ENCODE data around the gene TATDN2. TPM values are rescaled to one million over a fixed set of nuclear protein-coding genes. Genes with fewer than 3 reads are reported as not detected.

The TATDN2 gene
- total and polyA plus RNA-seq, 8 donors: 29.1 to 42.1 (median 36.1) TPM

DNA sequence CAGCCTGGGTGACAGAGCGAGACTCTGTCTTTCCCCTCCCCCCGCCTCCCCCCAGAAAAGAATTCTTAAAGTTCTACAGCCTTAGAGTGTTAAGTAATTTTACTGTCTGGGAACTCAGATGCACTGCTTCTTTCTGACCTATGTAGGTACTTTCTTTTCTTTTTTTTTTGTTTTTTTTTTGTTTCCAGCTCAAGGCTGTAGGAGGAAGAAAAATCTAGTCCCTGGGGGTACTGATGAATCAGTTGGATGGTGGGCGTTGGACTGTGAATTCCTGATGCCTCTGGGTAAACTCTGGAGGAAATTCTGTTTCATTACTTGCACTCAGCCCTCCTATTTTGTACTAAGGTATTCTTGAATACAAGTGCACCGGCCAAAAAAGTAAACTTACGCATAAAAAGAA, 33.7 kb downstream of the TATDN2 start:
- Histone ChIP-seq H3K4me3 (no peak overlapping the region), H3K27me3 (no peaks in the 10 kb centered on the region), H3K27ac (no peak overlapping the region), H3K4me1 (peaks cover 0 to 12% of the 10 kb centered on the region in 2 donors), H3K36me3 (peaks cover 0 to 86% of the 10 kb centered on the region in 2 donors), H3K9me3 (no peaks in the 10 kb centered on the region)
- intact Hi-C loops (cut with DNase I): no loop called here
- ATAC-seq: no peak
- no peak for DNase-seq
- TF ChIP-seq, protein P1, sequence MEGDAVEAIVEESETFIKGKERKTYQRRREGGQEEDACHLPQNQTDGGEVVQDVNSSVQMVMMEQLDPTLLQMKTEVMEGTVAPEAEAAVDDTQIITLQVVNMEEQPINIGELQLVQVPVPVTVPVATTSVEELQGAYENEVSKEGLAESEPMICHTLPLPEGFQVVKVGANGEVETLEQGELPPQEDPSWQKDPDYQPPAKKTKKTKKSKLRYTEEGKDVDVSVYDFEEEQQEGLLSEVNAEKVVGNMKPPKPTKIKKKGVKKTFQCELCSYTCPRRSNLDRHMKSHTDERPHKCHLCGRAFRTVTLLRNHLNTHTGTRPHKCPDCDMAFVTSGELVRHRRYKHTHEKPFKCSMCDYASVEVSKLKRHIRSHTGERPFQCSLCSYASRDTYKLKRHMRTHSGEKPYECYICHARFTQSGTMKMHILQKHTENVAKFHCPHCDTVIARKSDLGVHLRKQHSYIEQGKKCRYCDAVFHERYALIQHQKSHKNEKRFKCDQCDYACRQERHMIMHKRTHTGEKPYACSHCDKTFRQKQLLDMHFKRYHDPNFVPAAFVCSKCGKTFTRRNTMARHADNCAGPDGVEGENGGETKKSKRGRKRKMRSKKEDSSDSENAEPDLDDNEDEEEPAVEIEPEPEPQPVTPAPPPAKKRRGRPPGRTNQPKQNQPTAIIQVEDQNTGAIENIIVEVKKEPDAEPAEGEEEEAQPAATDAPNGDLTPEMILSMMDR (IDR thresholded peaks at IDR 0.05): no peak

DNA sequence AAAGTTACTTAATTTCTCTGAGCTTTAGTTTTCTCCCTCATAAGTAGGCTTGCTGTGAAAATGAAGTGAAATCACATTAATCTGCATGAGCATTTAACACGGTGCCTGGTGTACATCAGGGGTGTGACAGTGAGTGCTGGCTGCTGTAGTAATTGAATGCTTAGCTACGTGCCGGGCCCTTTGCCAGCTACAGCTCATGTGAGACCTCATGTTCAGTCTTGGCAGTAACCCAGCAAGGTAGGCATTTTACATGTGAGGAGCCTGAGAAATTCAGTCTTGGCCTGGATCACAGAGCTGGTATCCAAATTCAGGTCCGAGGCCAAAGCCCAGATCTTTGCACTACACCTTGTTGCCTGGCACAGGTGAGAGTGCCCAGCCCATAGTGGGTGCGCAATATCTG, 35.4 kb downstream of the TATDN2 start:
- no peak overlapping the region for H3K27ac ChIP-seq
- peak in 2 of 4 donors; percentile 27 to 76 for DNase-seq
- peaks cover 0 to 86% of the 10 kb centered on the region in 2 donors for H3K36me3 ChIP-seq
- intact Hi-C loops (cut with DNase I): no loop called here
- H3K9me3 ChIP-seq: no peaks in the 10 kb centered on the region
- TF ChIP-seq, protein P1 (IDR thresholded peaks at IDR 0.05): no peak
- no peaks in the 10 kb centered on the region for H3K27me3 ChIP-seq
- peaks cover 0 to 12% of the 10 kb centered on the region in 2 donors for H3K4me1 ChIP-seq
- no peak overlapping the region for H3K4me3 ChIP-seq
- peak; percentile 37 for ATAC-seq

DNA sequence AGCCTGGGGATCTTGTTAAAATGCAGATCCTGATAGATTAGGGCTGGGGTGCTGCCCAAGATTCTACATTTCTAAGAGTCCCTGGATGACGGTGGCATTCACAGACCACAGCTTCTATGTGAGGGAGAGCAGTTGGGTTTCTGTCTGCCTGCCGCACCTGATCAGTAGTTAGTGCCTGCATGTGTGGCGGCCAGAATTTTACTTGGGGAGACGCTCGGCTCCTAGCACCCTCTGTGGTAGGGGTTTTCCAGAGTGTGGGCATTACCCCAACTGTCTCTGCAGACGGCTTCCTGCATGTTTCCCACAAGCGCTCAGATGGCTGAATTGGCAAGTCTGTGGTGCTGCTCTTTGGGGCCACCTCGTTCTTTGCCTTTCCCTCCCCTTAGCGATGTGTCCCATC, 36.2 kb downstream of the TATDN2 start:
- intact Hi-C loops (cut with DNase I): no loop called here
- peaks cover 0 to 12% of the 10 kb centered on the region in 2 donors for H3K4me1 ChIP-seq
- no peak for ATAC-seq
- H3K27me3 ChIP-seq: no peaks in the 10 kb centered on the region
- TF ChIP-seq, protein P1 (IDR thresholded peaks at IDR 0.05): no peak
- peaks cover 0 to 86% of the 10 kb centered on the region in 2 donors for H3K36me3 ChIP-seq
- H3K9me3 ChIP-seq: no peaks in the 10 kb centered on the region
- DNase-seq: no peak
- H3K4me3 ChIP-seq: no peak overlapping the region
- H3K27ac ChIP-seq: no peak overlapping the region

DNA sequence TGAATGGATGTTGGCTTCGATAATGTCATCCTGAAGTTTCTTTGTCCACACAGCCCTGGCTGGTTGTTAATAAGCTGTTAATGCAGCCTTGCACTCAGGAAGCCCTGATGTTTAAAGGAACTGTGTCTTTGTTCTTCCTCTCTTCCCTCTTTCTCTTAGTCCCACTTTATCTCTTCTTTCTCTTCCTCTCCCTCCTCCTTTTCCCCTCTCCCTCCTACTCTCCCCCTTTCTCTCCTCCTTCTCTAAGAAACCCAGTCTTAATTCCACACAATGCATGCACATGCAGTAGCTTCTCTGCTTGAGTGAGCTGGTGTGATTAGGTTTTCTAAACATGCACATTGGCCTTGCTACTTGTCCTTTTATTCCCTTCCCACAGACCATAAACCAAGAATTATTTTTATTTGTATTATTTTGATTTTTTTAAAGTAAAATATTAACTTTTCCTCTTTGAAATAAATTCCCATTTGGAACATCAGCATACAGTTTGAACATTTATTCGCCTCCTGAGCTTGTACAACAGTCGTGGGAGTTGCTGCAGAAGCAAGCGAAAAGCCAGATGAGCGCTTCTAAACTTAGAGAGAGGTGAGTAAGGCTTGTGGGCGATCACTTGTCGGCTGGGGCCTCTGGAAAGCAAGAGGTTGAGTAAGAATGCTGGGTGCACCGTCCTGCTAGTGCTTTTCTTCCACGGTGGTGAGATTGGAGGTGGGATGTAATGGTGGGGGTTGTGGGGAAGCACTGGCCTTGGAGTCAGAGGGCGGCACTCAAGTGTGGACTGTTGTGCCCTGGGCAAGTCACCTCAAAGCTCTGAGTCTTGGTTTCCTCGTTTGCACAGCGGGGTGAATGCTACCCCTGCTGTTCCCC, 37.2 kb downstream of the TATDN2 start:
- Histone ChIP-seq H3K27ac (no peak overlapping the region), H3K4me3 (no peak overlapping the region), H3K36me3 (peaks cover 0 to 83% of the 10 kb centered on the region in 2 donors), H3K4me1 (peaks cover 0 to 12% of the 10 kb centered on the region in 2 donors), H3K9me3 (no peaks in the 10 kb centered on the region), H3K27me3 (no peaks in the 10 kb centered on the region)
- DNase-seq (no peak), ATAC-seq (peak; percentile 8)
- TF ChIP-seq, protein P1 (IDR thresholded peaks at IDR 0.05): no peak
- intact Hi-C loops (cut with DNase I): no loop called here

DNA sequence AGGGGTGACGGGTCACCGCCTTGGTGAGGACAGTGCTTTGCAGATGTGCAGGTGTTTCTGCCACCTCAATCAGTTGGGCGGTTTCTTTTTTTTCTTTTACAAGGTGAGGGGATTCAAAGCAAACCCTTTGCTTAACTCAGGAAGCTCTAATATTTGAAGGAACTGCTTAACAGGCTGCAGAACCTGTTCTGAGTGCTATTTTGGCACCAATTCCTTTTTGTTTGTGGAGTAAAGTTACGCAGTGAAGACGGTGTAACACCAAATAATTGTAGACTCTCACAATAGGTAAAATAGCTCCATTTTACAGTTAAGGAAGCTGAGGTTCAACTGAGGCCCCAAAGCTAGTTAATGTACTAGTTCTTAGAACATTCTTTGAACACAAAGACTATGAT, 37.9 kb downstream of the TATDN2 start:
- TF ChIP-seq, protein P1 (IDR thresholded peaks at IDR 0.05): no peak
- DNase-seq: peak in 1 of 4 donors; percentile 39
- Histone ChIP-seq H3K4me3 (no peak overlapping the region), H3K27ac (no peak overlapping the region), H3K36me3 (peaks cover 0 to 77% of the 10 kb centered on the region in 2 donors), H3K27me3 (no peaks in the 10 kb centered on the region), H3K9me3 (no peaks in the 10 kb centered on the region), H3K4me1 (peaks cover 0 to 12% of the 10 kb centered on the region in 2 donors)
- ATAC-seq: peak; percentile 45
- intact Hi-C loops (cut with DNase I): no loop called here

All from left lung (tissue), 10 donors.